GM21723 (cell line): ENCODE data around the gene DENND4A.
"Not testable (repeated sequence)": the region's sequence is repeated elsewhere in the genome, so short reads cannot be mapped to it uniquely, and the experiment has no call there.

Source experiments
- ATAC-seq: cut with Tn5 transposase; IDR thresholded peaks from one replicate; pipeline ENCODE4 v1.9.1; 2021; ENCODE audit warnings: mild to moderate bottlenecking, moderate library complexity; ENCODE audit not compliant: unreplicated experiment

DENND4A gene

GRCh38 chr15:65639509-65639908 lies 152.6 kb downstream of the DENND4A start:
- ATAC-seq = no peak

DNA sequence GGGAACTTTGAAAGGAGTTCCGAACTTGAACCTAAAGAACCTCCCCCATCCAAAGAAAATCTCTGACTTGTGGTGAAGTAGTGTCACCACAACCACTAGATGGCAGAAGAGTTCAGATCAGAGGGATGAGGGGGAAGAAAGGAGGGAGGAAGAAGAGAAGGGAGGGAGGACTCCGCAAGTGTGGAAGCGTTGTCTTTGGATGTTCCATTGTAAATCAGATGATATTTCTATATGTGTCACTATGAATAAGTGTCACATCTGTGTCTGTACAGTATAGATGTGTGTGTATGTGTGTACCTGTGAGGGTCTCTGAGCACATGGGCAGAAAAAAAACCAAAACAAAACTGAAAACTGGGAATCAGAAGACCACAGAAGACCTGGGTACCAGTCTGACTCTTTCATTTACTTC lies 153.4 kb downstream of the DENND4A start:
- ATAC-seq = no peak

DNA sequence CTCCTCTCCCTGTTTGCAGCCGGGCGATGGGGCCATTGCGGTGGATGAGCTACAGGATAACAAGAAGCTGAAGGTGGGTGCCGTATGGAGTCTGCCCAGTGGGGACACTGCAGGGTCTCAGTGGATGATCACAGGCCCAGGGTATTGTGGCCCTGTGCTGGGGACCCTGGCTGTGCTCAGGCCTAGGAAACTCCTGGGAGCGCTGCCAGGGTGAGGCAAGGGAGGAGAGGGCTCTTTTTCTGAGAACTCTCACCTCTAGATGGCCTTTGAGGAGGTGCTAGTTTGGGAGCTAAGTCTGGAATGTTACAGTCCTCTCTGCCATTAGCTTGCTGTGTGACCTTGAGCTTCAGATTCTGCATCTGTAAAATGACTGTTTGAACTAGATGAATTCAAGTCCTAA lies 154.0 kb downstream of the DENND4A start:
- no peak for ATAC-seq

DNA sequence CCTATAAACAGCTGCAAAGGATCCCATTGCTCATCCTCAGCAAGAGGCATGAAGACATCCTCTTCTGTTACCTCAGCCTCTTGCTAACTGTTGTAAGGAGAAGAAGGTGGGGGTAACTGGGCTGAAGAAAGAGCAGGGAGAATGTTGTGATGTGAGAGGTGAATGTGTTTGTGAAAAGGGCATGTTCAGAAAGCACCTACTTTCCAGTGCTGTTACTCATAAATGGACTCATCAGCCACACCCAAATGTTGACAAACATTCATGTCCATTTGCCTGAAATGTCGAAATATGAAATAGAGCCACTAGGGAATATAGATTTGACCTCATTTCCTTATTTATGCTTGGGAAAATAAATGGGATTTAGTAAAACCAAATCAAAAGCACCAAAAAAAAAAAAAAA lies 157.7 kb downstream of the DENND4A start:
- ATAC-seq = no peak

DNA sequence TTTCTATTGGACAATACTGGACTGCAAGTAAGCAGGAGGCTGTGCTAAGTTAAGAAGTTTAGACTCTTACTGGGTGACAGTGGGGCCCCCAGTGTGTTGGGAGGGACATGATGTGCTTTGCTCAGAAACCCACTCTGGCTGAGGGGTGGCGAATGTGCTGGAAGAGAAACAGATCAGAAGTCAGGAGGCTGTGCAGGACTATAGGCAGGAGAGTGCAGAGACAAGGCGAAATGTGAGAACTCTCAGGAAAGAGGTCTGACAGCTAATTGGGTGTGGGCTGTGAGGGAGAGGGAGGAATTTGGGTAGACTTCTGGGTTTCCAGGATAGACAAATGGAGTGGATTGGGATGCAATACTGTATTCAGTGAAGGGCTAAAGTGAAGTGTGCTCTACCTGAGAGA lies 158.3 kb downstream of the DENND4A start:
- ATAC-seq = no peak

- no peak for ATAC-seq
Observed at GRCh38 chr15:65632780-65633375, 159.2 kb downstream of the DENND4A start.

DNA sequence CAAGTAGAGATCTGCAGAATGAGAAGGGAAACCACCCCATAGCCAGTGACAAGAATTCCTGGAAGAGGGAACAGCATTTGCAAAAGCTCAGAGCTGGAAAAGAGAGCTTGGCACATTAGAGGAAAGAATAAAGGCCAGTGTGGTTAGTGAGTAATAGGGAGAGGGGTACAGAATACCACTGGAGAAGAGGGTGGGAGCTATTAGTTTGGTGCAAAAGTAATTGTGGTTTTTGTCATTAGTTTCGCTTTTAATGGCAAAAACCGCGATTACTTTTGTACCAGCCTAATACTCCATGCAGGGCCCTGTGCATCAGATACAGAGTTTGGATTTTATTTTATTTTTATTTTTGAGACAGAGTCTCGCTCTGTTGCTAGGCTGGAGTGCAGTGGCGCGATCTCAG lies 160.6 kb downstream of the DENND4A start:
- peak; percentile 44 for ATAC-seq

- no peak for ATAC-seq
Observed at GRCh38 chr15:65630760-65631159, 161.3 kb downstream of the DENND4A start.

GRCh38 chr15:65629548-65629947 lies 162.5 kb downstream of the DENND4A start:
- no peak for ATAC-seq

GRCh38 chr15:65626856-65627255 lies 165.2 kb downstream of the DENND4A start:
- no peak for ATAC-seq

DNA sequence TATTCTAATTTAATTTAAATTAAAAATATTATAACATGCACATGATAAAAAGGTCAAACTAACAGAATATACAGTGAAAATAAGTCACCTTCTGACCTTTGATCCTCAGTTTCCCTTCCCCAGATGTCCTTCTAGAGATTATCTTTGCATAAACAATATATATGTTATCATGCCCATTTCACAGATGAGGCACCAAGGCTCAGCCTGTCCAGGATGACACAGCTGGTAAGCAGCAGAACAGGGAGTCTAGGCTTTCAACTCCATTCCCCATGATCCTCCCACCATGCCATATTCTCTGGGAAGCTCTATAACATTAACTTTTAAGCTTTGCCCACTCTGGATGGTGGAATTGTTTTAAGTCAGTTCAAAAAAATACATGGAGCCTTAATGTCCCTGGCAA lies 169.0 kb downstream of the DENND4A start:
- no peak for ATAC-seq

DNA sequence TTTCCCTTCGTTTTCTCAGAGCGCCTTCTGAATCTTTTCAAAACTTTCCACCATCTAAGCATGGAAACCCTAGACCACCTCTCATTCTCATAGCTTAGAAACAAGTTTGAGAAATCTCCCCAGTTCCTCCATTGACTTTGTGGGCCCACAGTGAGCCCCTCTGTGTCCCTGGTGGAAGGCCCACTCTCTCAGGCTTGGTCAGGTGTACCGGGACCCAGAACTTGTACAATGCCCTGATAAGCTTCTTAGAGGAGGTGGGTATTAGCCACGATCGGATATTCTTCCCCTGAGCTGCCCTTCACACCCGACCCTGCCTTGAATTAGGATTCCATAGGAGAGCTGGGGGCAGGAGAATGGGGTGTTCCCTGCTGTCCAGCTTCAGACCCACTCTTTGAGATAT lies 170.5 kb downstream of the DENND4A start, which contains the start of gene SLC24A1:
TSS of gene SLC24A1 (plus strand) at position 301 of the 400 bp plus-strand sequence. CDS start 2,143 bp downstream, outside the sequence.
- ATAC-seq = no peak

- ATAC-seq = no peak
Observed at GRCh38 chr15:65620833-65621232, 171.3 kb downstream of the DENND4A start.

DNA sequence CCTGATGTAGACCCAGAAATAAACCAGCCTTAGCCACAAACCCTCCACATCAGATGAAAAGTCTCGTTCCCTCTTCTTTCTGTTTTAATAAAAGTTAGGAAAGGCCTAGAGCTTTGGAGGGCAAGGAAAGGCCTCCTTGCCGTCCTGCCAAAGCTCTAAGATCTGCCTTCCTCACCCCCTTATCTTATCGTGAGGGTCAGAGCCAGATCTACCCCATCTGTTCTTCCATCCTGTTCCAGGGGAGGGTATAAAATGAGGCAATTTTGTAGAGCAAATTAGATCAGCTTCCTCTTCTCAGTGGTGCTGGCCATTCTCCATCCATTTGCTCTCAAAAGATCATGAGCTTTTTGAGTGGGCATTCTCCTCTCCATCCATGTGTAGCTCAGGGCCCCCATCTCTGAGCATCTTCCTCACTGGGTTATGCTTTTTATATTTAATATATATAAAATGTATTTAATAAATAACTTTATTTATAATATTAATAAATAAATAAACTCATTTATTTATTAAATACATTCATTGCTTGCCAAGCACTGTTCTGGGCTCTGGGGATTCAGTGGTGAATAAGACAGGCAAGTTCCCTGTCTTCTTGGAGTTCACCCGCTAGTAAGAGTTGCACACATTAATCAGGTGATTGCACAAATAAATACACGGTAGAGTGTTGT lies 172.3 kb downstream of the DENND4A start:
- no peak for ATAC-seq

- no peak for ATAC-seq
Observed at GRCh38 chr15:65618560-65619109, 173.5 kb downstream of the DENND4A start.

- ATAC-seq = not testable (repeated sequence)
Observed at GRCh38 chr15:65615887-65616286, 176.2 kb downstream of the DENND4A start.

DNA sequence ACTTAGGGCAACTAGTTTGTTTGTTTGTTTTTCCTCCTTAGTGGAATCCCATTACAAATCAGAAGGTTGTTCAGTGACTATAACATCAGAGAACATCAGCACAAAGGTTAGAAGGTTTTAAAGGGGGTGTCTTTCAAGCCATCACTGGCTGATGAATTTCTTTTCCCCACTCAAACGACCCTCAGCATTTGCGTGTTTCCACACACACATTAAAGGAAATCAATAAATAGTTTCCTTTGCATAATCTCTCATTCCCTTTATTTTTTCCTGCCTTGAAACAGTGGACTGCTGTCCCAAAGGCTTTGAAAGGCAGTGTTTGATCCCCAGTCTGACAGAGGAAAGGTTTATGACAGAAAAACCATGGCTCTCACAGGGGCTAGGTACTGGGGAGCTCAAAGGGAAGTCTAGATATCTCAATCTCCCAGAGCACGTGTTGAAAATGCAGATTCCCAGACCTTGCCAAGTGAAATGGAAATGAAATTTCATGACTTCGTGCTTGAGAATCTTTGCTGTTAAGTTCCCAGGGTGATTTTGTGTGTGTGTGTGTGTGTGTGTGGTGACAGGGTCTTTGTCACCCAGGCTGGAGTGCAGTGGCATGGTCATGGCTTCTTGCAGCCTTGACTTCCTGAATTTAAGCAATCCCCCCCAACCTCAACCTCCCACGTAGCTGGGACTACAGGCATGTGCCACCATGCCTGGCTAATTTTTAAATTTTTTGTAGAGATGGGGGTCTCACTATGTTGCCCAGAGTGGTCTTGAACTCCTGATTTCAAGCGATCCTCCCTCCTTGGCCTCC lies 178.9 kb downstream of the DENND4A start:
- ATAC-seq = no peak

GRCh38 chr15:65612616-65612946 lies 179.5 kb downstream of the DENND4A start:
- ATAC-seq = no peak

- ATAC-seq = no peak
Observed at GRCh38 chr15:65611888-65612615, 180.0 kb downstream of the DENND4A start.

DNA sequence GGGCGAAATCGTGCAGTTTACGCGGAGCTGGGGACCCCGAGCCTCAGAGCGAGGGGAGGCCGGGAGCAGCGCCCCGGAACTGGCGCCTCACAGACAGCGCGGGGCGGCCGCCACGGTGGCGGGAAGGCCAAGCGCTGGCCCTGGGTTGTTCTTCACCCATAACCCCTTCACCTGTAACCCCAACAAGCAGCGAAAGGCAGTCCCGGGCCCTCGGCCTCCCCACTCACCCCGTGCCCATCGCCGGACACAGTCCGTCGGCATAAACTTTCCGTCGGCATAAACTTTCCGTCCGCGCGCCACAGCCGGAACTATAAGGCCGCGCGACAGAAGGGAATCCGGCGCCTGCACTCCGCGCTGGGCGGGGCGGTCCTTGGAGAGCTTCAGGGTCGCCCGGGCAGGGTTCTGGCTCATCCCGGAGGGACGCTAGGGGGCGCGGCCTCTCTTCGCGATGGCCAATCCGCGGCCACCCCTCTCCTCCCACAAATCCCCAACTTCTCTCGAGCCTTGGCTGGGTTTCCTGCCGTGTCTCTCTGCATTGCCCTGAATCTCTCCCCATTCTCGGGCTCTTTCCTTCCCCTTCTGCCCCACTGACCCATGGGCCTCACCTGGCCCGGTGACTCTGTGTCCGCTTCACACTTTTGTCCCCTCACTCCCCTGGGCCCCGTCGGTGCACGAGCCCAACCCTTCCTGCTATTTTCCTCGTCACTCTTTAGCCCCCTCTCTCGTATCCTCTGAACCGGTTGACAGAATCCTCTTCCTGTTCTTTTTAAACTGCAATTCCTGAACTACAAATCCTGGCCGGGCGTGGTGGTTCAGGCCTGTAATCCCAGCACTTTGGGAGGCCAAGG lies 181.0 kb downstream of the DENND4A start, which contains the start of gene INTS14:
TSS of gene INTS14 (minus strand) at position 261 of the 848 bp plus-strand sequence. CDS start 3,751 bp downstream, outside the sequence.
- ATAC-seq = peak; percentile 92
